Effector memory CD8-positive, alpha-beta T cell (primary cell): ENCODE measurements around the gene SLC2A13.
"Not testable (repeated sequence)": the region's sequence is repeated elsewhere in the genome, so short reads cannot be mapped to it uniquely, and the experiment has no call there.

Source experiments
- ATAC-seq: fragments of 150-1000 bp; cut with Tn5 transposase; replicated peaks from 2 replicates; pipeline ENCODE4 v1.10.0; 2021; ENCODE audit warnings: mild to moderate bottlenecking, moderate library complexity
- DNase-seq, 3 experiments: peaks; one replicate each; pipeline ENCODE4 v3.0.0; 2021
- H3K27ac Mint-ChIP-seq, 2 donors: one replicate each; pipeline ENCODE4 v1.8.0; 2022; ENCODE audit warnings: mild to moderate bottlenecking in 2 of 2, mixed read lengths in 2 of 2, moderate library complexity in 2 of 2
- H3K27me3 Mint-ChIP-seq, 2 donors: one replicate each; pipeline ENCODE4 v1.8.0; 2022; ENCODE audit warnings: mixed read lengths in 2 of 2
- H3K36me3 Mint-ChIP-seq: one replicate; pipeline ENCODE4 v1.8.0; 2022; ENCODE audit warnings: mild to moderate bottlenecking, moderate library complexity, mixed read lengths; ENCODE audit not compliant: insufficient read depth
- H3K4me1 Mint-ChIP-seq, 2 donors: one replicate each; pipeline ENCODE4 v1.8.0; 2022; ENCODE audit warnings: low read depth in 2 of 2, mixed read lengths in 2 of 2
- H3K4me3 Mint-ChIP-seq, 2 donors: one replicate each; pipeline ENCODE4 v1.8.0; 2022; ENCODE audit warnings: mild to moderate bottlenecking in 2 of 2, mixed read lengths in 2 of 2, moderate library complexity in 2 of 2
- H3K9me3 Mint-ChIP-seq, 2 donors: one replicate each; pipeline ENCODE4 v1.8.0; 2022; ENCODE audit warnings: mixed read lengths in 2 of 2

SLC2A13 gene

GRCh38 chr12:39873065-39873464 is 232.8 kb downstream of the SLC2A13 start:
- H3K27me3 Mint-ChIP-seq: no peaks in the 10 kb centered on the region
- H3K4me1 Mint-ChIP-seq: no peaks in the 10 kb centered on the region

GRCh38 chr12:39872425-39872824 is 233.5 kb downstream of the SLC2A13 start:
- ATAC-seq (no peak), DNase-seq (no peak)
- Mint-ChIP-seq H3K27ac (no peak overlapping the region), H3K36me3 (no peaks in the 10 kb centered on the region), H3K9me3 (no peaks in the 10 kb centered on the region), H3K27me3 (no peaks in the 10 kb centered on the region), H3K4me1 (no peaks in the 10 kb centered on the region), H3K4me3 (no peak overlapping the region)

More at GRCh38 chr12:39873065-39873464, 232.8 kb downstream of the SLC2A13 start:
- DNase-seq (no peak), ATAC-seq (no peak)
- peaks cover 0 to 4% of the 10 kb centered on the region in 2 donors for H3K9me3 Mint-ChIP-seq
- H3K27ac Mint-ChIP-seq: no peak overlapping the region
- H3K36me3 Mint-ChIP-seq: no peaks in the 10 kb centered on the region
- H3K4me3 Mint-ChIP-seq: no peak overlapping the region

- no peaks in the 10 kb centered on the region for H3K27me3 Mint-ChIP-seq
- H3K4me3 Mint-ChIP-seq: no peak overlapping the region
- no peaks in the 10 kb centered on the region for H3K9me3 Mint-ChIP-seq
- no peaks in the 10 kb centered on the region for H3K36me3 Mint-ChIP-seq
- no peaks in the 10 kb centered on the region for H3K4me1 Mint-ChIP-seq
- ATAC-seq (no peak), DNase-seq (no peak)
- H3K27ac Mint-ChIP-seq: no peak overlapping the region
Observed at GRCh38 chr12:39868328-39868725, 237.6 kb downstream of the SLC2A13 start.

- no peaks in the 10 kb centered on the region for H3K9me3 Mint-ChIP-seq
- ATAC-seq (no peak), DNase-seq (no peak)
- no peak overlapping the region for H3K27ac Mint-ChIP-seq
- no peaks in the 10 kb centered on the region for H3K27me3 Mint-ChIP-seq
- no peaks in the 10 kb centered on the region for H3K36me3 Mint-ChIP-seq
- H3K4me1 Mint-ChIP-seq: no peaks in the 10 kb centered on the region
- H3K4me3 Mint-ChIP-seq: no peak overlapping the region
Observed at GRCh38 chr12:39867631-39868327, 238.1 kb downstream of the SLC2A13 start.

- no peak for DNase-seq
- Mint-ChIP-seq H3K27ac (no peak overlapping the region), H3K27me3 (no peaks in the 10 kb centered on the region), H3K36me3 (no peaks in the 10 kb centered on the region), H3K4me3 (no peak overlapping the region), H3K9me3 (no peaks in the 10 kb centered on the region), H3K4me1 (no peaks in the 10 kb centered on the region)
- no peak for ATAC-seq
Observed at GRCh38 chr12:39866135-39866534, 239.7 kb downstream of the SLC2A13 start.

- H3K9me3 Mint-ChIP-seq: no peaks in the 10 kb centered on the region
- H3K4me1 Mint-ChIP-seq: no peaks in the 10 kb centered on the region
- no peak overlapping the region for H3K4me3 Mint-ChIP-seq
- H3K36me3 Mint-ChIP-seq: no peaks in the 10 kb centered on the region
- no peaks in the 10 kb centered on the region for H3K27me3 Mint-ChIP-seq
- H3K27ac Mint-ChIP-seq: no peak overlapping the region
- ATAC-seq: no peak
- no peak for DNase-seq
Observed at GRCh38 chr12:39860695-39861094, 245.2 kb downstream of the SLC2A13 start.

GRCh38 chr12:39853003-39853402 is 252.9 kb downstream of the SLC2A13 start:
- Mint-ChIP-seq H3K27ac (no peak overlapping the region), H3K36me3 (no peaks in the 10 kb centered on the region), H3K4me1 (no peaks in the 10 kb centered on the region), H3K9me3 (no peaks in the 10 kb centered on the region), H3K27me3 (no peaks in the 10 kb centered on the region), H3K4me3 (no peak overlapping the region)
- ATAC-seq (no peak), DNase-seq (no peak)

GRCh38 chr12:39852346-39852745 is 253.5 kb downstream of the SLC2A13 start:
- no peak for ATAC-seq

GRCh38 chr12:39848218-39848617 is 257.7 kb downstream of the SLC2A13 start:
- not testable (repeated sequence) for H3K4me3 Mint-ChIP-seq, H3K27me3 Mint-ChIP-seq, ATAC-seq

More at GRCh38 chr12:39852346-39852745, 253.5 kb downstream of the SLC2A13 start:
- Mint-ChIP-seq H3K4me1 (no peaks in the 10 kb centered on the region), H3K9me3 (no peaks in the 10 kb centered on the region), H3K27me3 (no peaks in the 10 kb centered on the region), H3K36me3 (no peaks in the 10 kb centered on the region), H3K4me3 (no peak overlapping the region), H3K27ac (no peak overlapping the region)
- DNase-seq: no peak

GRCh38 chr12:39846971-39847650 is 258.8 kb downstream of the SLC2A13 start:
- Mint-ChIP-seq H3K36me3 (no peaks in the 10 kb centered on the region), H3K27me3 (no peaks in the 10 kb centered on the region), H3K27ac (no peak overlapping the region), H3K9me3 (no peaks in the 10 kb centered on the region), H3K4me3 (no peak overlapping the region), H3K4me1 (no peaks in the 10 kb centered on the region)
- DNase-seq (no peak), ATAC-seq (no peak)

More at GRCh38 chr12:39848218-39848617, 257.7 kb downstream of the SLC2A13 start:
- H3K27ac Mint-ChIP-seq, H3K36me3 Mint-ChIP-seq, DNase-seq, H3K9me3 Mint-ChIP-seq, H3K4me1 Mint-ChIP-seq: not testable (repeated sequence)

GRCh38 chr12:39846304-39846703 is 259.6 kb downstream of the SLC2A13 start:
- no peaks in the 10 kb centered on the region for H3K4me1 Mint-ChIP-seq
- no peaks in the 10 kb centered on the region for H3K36me3 Mint-ChIP-seq
- H3K27me3 Mint-ChIP-seq: no peaks in the 10 kb centered on the region
- H3K9me3 Mint-ChIP-seq: no peaks in the 10 kb centered on the region
- ATAC-seq (no peak), DNase-seq (no peak)
- H3K27ac Mint-ChIP-seq: no peak overlapping the region
- H3K4me3 Mint-ChIP-seq: no peak overlapping the region

GRCh38 chr12:39840422-39840821 is 265.5 kb downstream of the SLC2A13 start:
- no peak for DNase-seq
- H3K4me1 Mint-ChIP-seq: no peaks in the 10 kb centered on the region

GRCh38 chr12:39839072-39839471 is 266.8 kb downstream of the SLC2A13 start:
- Mint-ChIP-seq H3K9me3 (no peaks in the 10 kb centered on the region), H3K27me3 (no peaks in the 10 kb centered on the region), H3K4me1 (no peaks in the 10 kb centered on the region), H3K27ac (no peak overlapping the region), H3K36me3 (no peaks in the 10 kb centered on the region), H3K4me3 (no peak overlapping the region)
- DNase-seq: no peak
- no peak for ATAC-seq

More at GRCh38 chr12:39840422-39840821, 265.5 kb downstream of the SLC2A13 start:
- H3K36me3 Mint-ChIP-seq: no peaks in the 10 kb centered on the region
- no peak for ATAC-seq
- no peak overlapping the region for H3K27ac Mint-ChIP-seq
- H3K27me3 Mint-ChIP-seq: no peaks in the 10 kb centered on the region
- H3K4me3 Mint-ChIP-seq: no peak overlapping the region
- no peaks in the 10 kb centered on the region for H3K9me3 Mint-ChIP-seq
